Keratinocyte (primary cell): Measurements from ENCODE around the gene PGLYRP1. TPM values are rescaled to one million over a fixed set of nuclear protein-coding genes. Genes with fewer than 3 reads are reported as not detected.
A peak's percentile ranks its signal among the peaks of the same experiment; 100 is the strongest.

Experiments used
- DNase-seq: peaks from one replicate; pipeline ENCODE4 v3.0.0-alpha.2; 2011; ENCODE audit warnings: low read depth, missing footprints, low spot score
- FAIRE-seq: peaks from 2 replicates; lab custom pipeline; 2011; peaks lifted over from hg19 to GRCh38; lab: Jason Lieb, UNC
- H2AFZ ChIP-seq: 2 replicates; pipeline ENCODE4 v1.6.0; 2012; ENCODE audit warnings: low read length, control low read depth, inconsistent platforms; ENCODE audit not compliant: control insufficient read depth
- H3K27ac ChIP-seq: 2 replicates; pipeline ENCODE4 v1.5.1; 2011; ENCODE audit warnings: low read length; ENCODE audit not compliant: control insufficient read depth, insufficient read depth
- H3K27me3 ChIP-seq: 3 replicates; pipeline ENCODE4 v1.6.0; 2011; ENCODE audit warnings: low read length; ENCODE audit not compliant: control insufficient read depth, insufficient read depth; ENCODE audit errors: extremely low read depth
- H3K36me3 ChIP-seq, 2 experiments: 2 replicates in 1 of 2; 3 replicates in 1 of 2; pipeline ENCODE4 v1.5.1; 2011; ENCODE audit warnings: low read length in 2 of 2, mild to moderate bottlenecking in 1 of 2; ENCODE audit not compliant: control insufficient read depth in 2 of 2, insufficient read depth in 2 of 2; ENCODE audit errors: extremely low read depth in 1 of 2
- H3K4me1 ChIP-seq: 3 replicates; pipeline ENCODE4 v1.5.1; 2011; ENCODE audit warnings: low read length; ENCODE audit not compliant: control insufficient read depth, insufficient read depth; ENCODE audit errors: extremely low read depth
- H3K4me2 ChIP-seq: 3 replicates; pipeline ENCODE4 v1.6.0; 2011; ENCODE audit warnings: low read depth, low read length; ENCODE audit not compliant: control insufficient read depth, insufficient read depth; ENCODE audit errors: extremely low read depth
- H3K4me3 ChIP-seq, 3 experiments: fragments of 200-600 bp in 1 of 3; sonication (generic) in 1 of 3; 2 replicates in 2 of 3; 3 replicates in 1 of 3; pipeline ENCODE4 v1.5.1; 2011 to 2016; ENCODE audit warnings: low read length in 3 of 3, mild to moderate bottlenecking in 3 of 3, control low read depth in 2 of 3, inconsistent platforms in 1 of 3, low read depth in 1 of 3, mixed read lengths in 1 of 3, mixed run types in 1 of 3, moderate library complexity in 1 of 3; ENCODE audit not compliant: control insufficient read depth in 2 of 3, insufficient read depth in 2 of 3; ENCODE audit errors: extremely low read depth in 1 of 3
- H3K79me2 ChIP-seq: 2 replicates; pipeline ENCODE4 v1.6.0; 2012; ENCODE audit warnings: low read length; ENCODE audit not compliant: control insufficient read depth, insufficient read depth
- H3K9ac ChIP-seq: 3 replicates; pipeline ENCODE4 v1.6.0; 2011; ENCODE audit warnings: low read length; ENCODE audit not compliant: control insufficient read depth, insufficient read depth; ENCODE audit errors: extremely low read depth
- H3K9me1 ChIP-seq: 3 replicates; pipeline ENCODE4 v1.6.0; 2011; ENCODE audit warnings: low read length; ENCODE audit not compliant: control insufficient read depth, insufficient read depth; ENCODE audit errors: extremely low read depth
- H3K9me3 ChIP-seq: 2 replicates; pipeline ENCODE4 v1.5.1; 2012; ENCODE audit warnings: low read depth, low read length; ENCODE audit not compliant: control insufficient read depth
- H4K20me1 ChIP-seq: 3 replicates; pipeline ENCODE4 v1.6.0; 2011; ENCODE audit warnings: low read length; ENCODE audit not compliant: control insufficient read depth, insufficient read depth; ENCODE audit errors: extremely low read depth
- CTCF ChIP-seq, 3 experiments: IDR thresholded peaks in 1 of 3; conservative IDR thresholded peaks in 1 of 3; optimal IDR thresholded peaks in 1 of 3; 2 replicates in 2 of 3; 3 replicates in 1 of 3; pipeline versions ENCODE3 to v1.5.1; 2011; ENCODE audit warnings: low read length in 3 of 3, mild to moderate bottlenecking in 3 of 3, moderate library complexity in 2 of 3, control low read depth in 1 of 3, inconsistent platforms in 1 of 3; ENCODE audit not compliant: insufficient read depth in 2 of 3; ENCODE audit errors: extremely low read depth in 1 of 3
- EZH2 ChIP-seq: IDR thresholded peaks from one replicate; pipeline ENCODE4 v1.6.1; 2012; ENCODE audit warnings: inconsistent platforms, mild to moderate bottlenecking, low read length, moderate library complexity
- dilution Hi-C: fragments of 300-500 bp; cut with MboI; formaldehyde crosslinking; loops from one replicate; pipeline ENCODE4 v1.7.0; 2020; ENCODE audit warnings: low sequenced_read_pairs; ENCODE audit not compliant: extremely low pct_ligation_motif_present
- polyA plus RNA-seq, 5 experiments: library from polyadenylated mRNA; depleted of rRNA in 3 of 5; stranded (reverse) in 3 of 5; stranded (forward) in 1 of 5; unstranded in 1 of 5; fragments of >200 nt; gene quantifications; 1 replicate in 1 of 5; 2 replicates in 3 of 5; 3 replicates in 1 of 5; pipeline versions ENCODE4 v1.2.1 to v1.2.3, GENCODE V29; 2011 to 2012; ENCODE audit warnings: missing spikeins in 2 of 5, low read depth in 1 of 5, low replicate concordance in 1 of 5

Gene PGLYRP1
- polyA plus RNA-seq, 1 donor (not counting 4 experiments of a cell fraction or from before 2014, with no cell fraction given), result not detected

- Histone ChIP-seq H3K4me3 (no peak overlapping the region), H3K4me1 (peaks cover 13% of the 10 kb centered on the region), H3K9me3 (peaks cover 2% of the 10 kb centered on the region), H3K79me2 (no peaks in the 10 kb centered on the region), H3K4me2 (no peak overlapping the region), H3K36me3 (no peaks in the 10 kb centered on the region), H3K9ac (no peak overlapping the region), H3K27ac (no peak overlapping the region), H2AFZ (no peak overlapping the region), H3K27me3 (no peaks in the 10 kb centered on the region), H4K20me1 (no peaks in the 10 kb centered on the region), H3K9me1 (no peaks in the 10 kb centered on the region)
- no peak for FAIRE-seq
- dilution Hi-C loops, result no loop called here
- TF ChIP-seq CTCF (optimal IDR thresholded peaks at IDR 0.05 in 1 of 3, IDR thresholded peaks at IDR 0.05 in 1 of 3, conservative IDR thresholded peaks at IDR 0.05 in 1 of 3; ENCODE audit: extremely low read depth in 1 of 3, insufficient read depth in 2 of 3, low read length in 3 of 3) (no peak), EZH2 (no peak)
- DNase-seq, result no peak
Observed at GRCh38 chr19:46058778-46059177, 35.9 kb upstream of the PGLYRP1 start.

- FAIRE-seq (peak; percentile 99), DNase-seq (peak; percentile 59)
- H3K9me1 ChIP-seq, result no peaks in the 10 kb centered on the region
- H3K9me3 ChIP-seq, result peaks cover under 1% of the 10 kb centered on the region
- H3K4me1 ChIP-seq, result peaks cover 13% of the 10 kb centered on the region
- H3K79me2 ChIP-seq, result no peaks in the 10 kb centered on the region
- TF ChIP-seq EZH2, result no peak
- no peak for TF ChIP-seq CTCF (optimal IDR thresholded peaks at IDR 0.05 in 1 of 3, IDR thresholded peaks at IDR 0.05 in 1 of 3, conservative IDR thresholded peaks at IDR 0.05 in 1 of 3; ENCODE audit: extremely low read depth in 1 of 3, insufficient read depth in 2 of 3, low read length in 3 of 3)
- no peak overlapping the region for H3K27ac ChIP-seq
- no peaks in the 10 kb centered on the region for H4K20me1 ChIP-seq
- no peaks in the 10 kb centered on the region for H3K36me3 ChIP-seq
- H3K4me2 ChIP-seq, result peak overlapping the region; percentile 17
- dilution Hi-C loops, result no loop called here
- no peak overlapping the region for H3K4me3 ChIP-seq
- H2AFZ ChIP-seq, result peak overlapping the region; percentile 54
- H3K9ac ChIP-seq, result no peak overlapping the region
- H3K27me3 ChIP-seq, result no peaks in the 10 kb centered on the region
Observed at GRCh38 chr19:46056536-46056935, 33.7 kb upstream of the PGLYRP1 start.
